Loucy (cell line): Measurements from ENCODE around the gene FOXA3.

Experiments used
- CTCF ChIP-seq: fragments of 200-600 bp; sonication (generic); conservative IDR thresholded peaks from 2 replicates; pipeline ENCODE4 v1.5.1; 2014; ENCODE audit warnings: mild to moderate bottlenecking, antibody characterized with exemption, low read length
- EZH2phosphoT487 ChIP-seq: fragments of 200-600 bp; IDR thresholded peaks from 2 replicates; pipeline ENCODE4 v1.6.1; 2018; ENCODE audit warnings: antibody characterized with exemption, mild to moderate bottlenecking, moderate library complexity, borderline replicate concordance

- TF ChIP-seq CTCF (no peak), EZH2phosphoT487 (no peak)
Observed at GRCh38 chr19:45825917-45826893, 37.9 kb upstream of the FOXA3 start.
